Measurements from ENCODE around the gene YEATS4.

The YEATS4 gene

DNA sequence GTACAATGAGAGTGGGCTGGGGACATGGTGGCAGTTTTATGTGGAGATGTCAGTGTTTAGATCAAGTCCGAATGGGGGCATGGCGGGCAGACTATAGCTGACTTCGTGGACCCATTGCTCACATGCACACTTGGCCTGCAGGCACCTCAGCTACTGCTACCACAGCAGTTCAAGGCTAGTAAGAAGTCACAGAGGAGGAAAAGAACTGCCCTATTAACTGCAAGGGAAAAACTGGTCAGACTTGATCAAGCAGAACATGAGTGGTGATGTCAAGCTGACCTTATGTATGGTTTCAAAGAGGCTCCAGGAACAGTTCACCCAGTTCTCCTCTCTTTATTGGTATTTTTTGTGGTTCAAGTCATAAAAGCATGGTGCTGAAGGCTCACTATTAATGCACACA is 80.5 kb downstream of the YEATS4 start:
- no peak for DNase-seq
